Activated CD4-positive, alpha-beta T cell treated with anti-CD3 and anti-CD28 coated beads for 36 hours (primary cell): Measurements from ENCODE around the gene KIF25. TPM values are rescaled to one million over a fixed set of nuclear protein-coding genes. Genes with fewer than 3 reads are reported as not detected.
"Not testable (repeated sequence)": the region's sequence is repeated elsewhere in the genome, so short reads cannot be mapped to it uniquely, and the experiment has no call there.

ENCODE experiments used
- ATAC-seq: fragments of 200-7000 bp; cut with Tn5 transposase; one replicate; pipeline ENCODE4 v1.10.0; 2021; ENCODE audit warnings: mild to moderate bottlenecking, moderate library complexity
- CTCF ChIA-PET: fragments of 350-600 bp; sonication (Branson Sonifier 250); formaldehyde crosslinking; loops from one replicate; lab custom pipeline; 2021; ENCODE audit warnings: antibody characterized with exemption; lab: Charles Lee
- POLR2A ChIA-PET: fragments of 350-600 bp; sonication (Branson Sonifier 250); formaldehyde crosslinking; loops from one replicate; lab custom pipeline; 2021; ENCODE audit warnings: antibody characterized with exemption, inconsistent platforms; lab: Charles Lee
- DNase-seq: peaks from one replicate; pipeline ENCODE4 v3.0.0-alpha.2; 2020
- H3K27ac Mint-ChIP-seq: one replicate; pipeline ENCODE4 v1.8.0; 2021; ENCODE audit warnings: mixed read lengths
- H3K27me3 Mint-ChIP-seq: one replicate; pipeline ENCODE4 v1.8.0; 2021; ENCODE audit warnings: mixed read lengths
- H3K36me3 Mint-ChIP-seq: one replicate; pipeline ENCODE4 v1.8.0; 2021; ENCODE audit warnings: low read depth, mixed read lengths
- H3K4me1 Mint-ChIP-seq: one replicate; pipeline ENCODE4 v1.8.0; 2021; ENCODE audit warnings: mixed read lengths
- H3K4me3 Mint-ChIP-seq: one replicate; pipeline ENCODE4 v1.8.0; 2021; ENCODE audit warnings: mild to moderate bottlenecking, moderate library complexity, mixed read lengths
- H3K9me3 Mint-ChIP-seq: one replicate; pipeline ENCODE4 v1.8.0; 2021; ENCODE audit warnings: low read depth, mixed read lengths
- intact Hi-C, 2 experiments: fragments of 100-400 bp; cut with DNase I in 1 of 2; cut with micrococcal nuclease in 1 of 2; formaldehyde crosslinking; loops; one replicate each; pipeline versions ENCODE4 v1.14.2 to v1.15.1; 2022 to 2024; cut with DNase I, micrococcal nuclease
- total RNA-seq, 2 experiments: library from RNA; stranded (reverse); gene quantifications; one replicate each; pipeline ENCODE4 v1.2.3, GENCODE V29; 2021

The KIF25 gene
- total RNA-seq, 2 experiments from 2014 or later = not detected

DNA sequence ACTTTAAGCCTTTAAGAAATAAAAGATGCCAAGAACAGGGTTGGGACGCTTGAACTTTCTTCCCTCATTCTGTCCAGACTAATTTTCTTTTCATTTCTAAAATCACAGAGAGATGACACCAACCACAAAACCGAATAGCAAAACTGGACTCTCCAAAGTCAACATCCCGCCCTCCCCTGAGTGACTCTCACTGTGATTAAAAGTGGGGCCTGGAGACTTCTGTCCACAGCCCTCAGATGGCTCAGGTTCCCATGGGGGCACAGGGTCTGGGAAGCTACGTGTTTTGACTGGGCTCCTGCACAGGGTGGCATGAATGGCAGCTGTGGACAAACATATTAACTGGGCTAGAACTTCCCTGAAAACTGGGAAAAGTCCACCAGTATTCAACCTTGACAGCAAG, 75.3 kb downstream of the KIF25 start:
- intact Hi-C loops = no loop called here
- ChIA-PET CTCF (no interaction called here), POLR2A (no interaction called here)
- Mint-ChIP-seq H3K4me1 (no peaks in the 10 kb centered on the region), H3K27ac (no peak overlapping the region), H3K36me3 (no peaks in the 10 kb centered on the region), H3K9me3 (no peaks in the 10 kb centered on the region), H3K4me3 (no peak overlapping the region), H3K27me3 (no peaks in the 10 kb centered on the region)
- DNase-seq (no peak), ATAC-seq (no peak)

DNA sequence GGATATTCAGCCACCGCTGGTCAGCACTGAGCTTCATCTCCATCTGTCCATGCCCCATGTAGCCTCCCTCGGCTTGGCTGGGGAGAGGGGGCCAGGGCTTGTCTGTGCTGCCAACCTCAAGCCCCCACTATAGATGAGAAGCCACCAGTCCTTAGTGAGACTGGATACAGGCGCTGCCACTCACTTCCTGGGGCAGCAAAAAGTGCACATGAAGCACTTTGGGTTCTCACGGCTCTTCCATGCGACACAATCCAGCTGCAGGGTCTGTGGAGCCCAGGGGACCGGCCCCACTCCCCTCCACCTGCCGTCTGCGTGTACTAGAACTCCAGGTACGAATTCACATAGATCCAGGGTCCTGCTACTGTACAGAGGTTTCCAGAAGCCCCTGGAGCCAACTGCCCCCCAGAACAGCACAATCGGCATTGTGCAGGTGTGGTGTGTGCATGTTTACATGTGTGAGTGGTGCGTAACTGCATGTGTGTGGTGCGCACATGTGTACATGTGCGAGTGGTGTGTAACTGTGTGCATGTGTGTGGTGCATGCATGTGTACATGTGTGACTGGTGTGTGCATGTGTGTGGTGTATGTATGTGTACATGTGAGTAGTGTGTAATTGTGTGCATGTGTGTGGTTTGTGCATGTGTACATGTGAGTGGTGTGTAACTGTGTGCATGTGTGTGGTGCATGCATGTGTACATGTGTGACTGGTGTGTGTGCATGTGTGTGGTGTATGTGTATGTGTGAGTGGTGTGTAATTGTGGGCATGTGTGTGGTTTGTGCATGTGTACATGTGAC, 76.7 kb downstream of the KIF25 start:
- no peak for ATAC-seq
- H3K4me1 Mint-ChIP-seq = no peaks in the 10 kb centered on the region
- no peaks in the 10 kb centered on the region for H3K9me3 Mint-ChIP-seq
- no peak overlapping the region for H3K27ac Mint-ChIP-seq
- ChIA-PET CTCF (no interaction called here), POLR2A (no interaction called here)
- no peak overlapping the region for H3K4me3 Mint-ChIP-seq
- intact Hi-C loops = no loop called here
- no peaks in the 10 kb centered on the region for H3K36me3 Mint-ChIP-seq
- no peak for DNase-seq
- no peaks in the 10 kb centered on the region for H3K27me3 Mint-ChIP-seq

DNA sequence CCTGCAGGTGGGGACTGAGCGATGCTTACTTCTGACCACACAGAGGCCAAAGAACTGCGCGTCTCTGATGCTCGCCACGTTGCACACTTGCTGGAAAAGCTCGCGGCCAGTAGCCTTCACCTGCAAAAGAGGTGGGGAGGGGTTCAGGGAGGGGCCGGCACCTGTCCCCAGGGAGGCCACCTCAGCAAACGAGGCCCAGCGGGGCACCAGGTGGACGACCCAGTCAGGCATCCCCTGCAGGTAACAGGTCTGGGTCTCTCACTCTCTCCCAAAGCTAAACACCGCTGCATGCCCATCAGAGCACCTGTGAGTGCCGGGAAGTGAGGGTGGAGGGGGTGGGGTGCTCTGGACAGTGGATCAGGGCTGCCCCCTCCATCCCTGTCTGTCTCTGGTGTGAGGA, 77.7 kb downstream of the KIF25 start:
- Mint-ChIP-seq H3K4me3 (no peak overlapping the region), H3K9me3 (no peaks in the 10 kb centered on the region), H3K4me1 (no peaks in the 10 kb centered on the region), H3K27me3 (no peaks in the 10 kb centered on the region), H3K27ac (no peak overlapping the region), H3K36me3 (no peaks in the 10 kb centered on the region)
- ATAC-seq = no peak
- ChIA-PET POLR2A (no interaction called here), CTCF (no interaction called here)
- intact Hi-C loops = no loop called here
- DNase-seq = no peak

DNA sequence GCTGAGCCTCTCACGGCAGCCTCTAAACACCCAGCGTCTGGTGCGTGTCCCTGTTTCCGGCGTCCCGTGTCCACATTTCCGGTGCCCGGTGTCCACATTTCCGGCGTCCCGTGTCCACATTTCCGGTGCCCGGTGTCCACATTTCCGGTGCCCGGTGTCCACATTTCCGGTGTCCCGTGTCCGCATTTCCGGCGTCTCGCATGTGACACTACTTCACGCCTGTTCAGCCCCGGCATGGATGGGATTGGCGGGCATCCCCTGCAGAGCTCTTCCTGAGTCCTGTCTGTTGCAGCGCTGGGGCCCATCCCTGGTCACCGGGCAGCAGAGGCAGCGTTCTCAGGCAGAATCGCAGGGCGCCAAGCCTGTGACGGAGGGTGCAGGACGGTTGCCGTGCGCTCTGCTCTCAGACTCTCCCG, 78.3 kb downstream of the KIF25 start:
- no peaks in the 10 kb centered on the region for H3K36me3 Mint-ChIP-seq
- CTCF ChIA-PET = no interaction called here

DNA sequence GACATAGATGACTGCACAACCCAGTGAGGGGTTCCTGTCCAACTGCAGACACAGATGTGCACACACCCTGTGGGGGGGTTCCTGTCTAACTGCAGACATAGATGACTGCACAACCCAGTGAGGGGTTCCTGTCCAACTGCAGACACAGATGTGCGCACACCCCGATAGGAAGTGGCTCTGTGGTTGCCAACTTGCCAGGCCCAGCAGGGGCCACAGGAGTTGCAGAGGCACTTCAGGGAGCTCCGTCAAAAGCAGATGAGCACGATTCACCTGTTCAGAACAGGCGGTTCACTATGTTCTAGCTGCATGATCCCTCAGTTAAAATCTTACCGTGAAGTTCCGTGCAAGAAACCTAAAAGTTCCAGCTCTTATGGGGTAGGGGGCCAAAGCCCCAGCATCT, 79.9 kb downstream of the KIF25 start:
- POLR2A ChIA-PET, intact Hi-C loops, ATAC-seq, H3K9me3 Mint-ChIP-seq, H3K36me3 Mint-ChIP-seq, H3K27ac Mint-ChIP-seq, H3K4me3 Mint-ChIP-seq, DNase-seq, H3K27me3 Mint-ChIP-seq, H3K4me1 Mint-ChIP-seq: not testable (repeated sequence)
- CTCF ChIA-PET = interaction anchor here (0.7 kb wide), 1 partner anchor 151 kb away, joined by 3 read pairs; no protein-coding TSS in a partner anchor

More for the DNA sequence above, 78.3 kb downstream of the KIF25 start:
- DNase-seq = no peak
- Mint-ChIP-seq H3K27me3 (no peaks in the 10 kb centered on the region), H3K4me1 (no peaks in the 10 kb centered on the region), H3K27ac (no peak overlapping the region), H3K4me3 (no peak overlapping the region), H3K9me3 (no peaks in the 10 kb centered on the region)
- no peak for ATAC-seq
- POLR2A ChIA-PET = no interaction called here
- intact Hi-C loops = no loop called here

DNA sequence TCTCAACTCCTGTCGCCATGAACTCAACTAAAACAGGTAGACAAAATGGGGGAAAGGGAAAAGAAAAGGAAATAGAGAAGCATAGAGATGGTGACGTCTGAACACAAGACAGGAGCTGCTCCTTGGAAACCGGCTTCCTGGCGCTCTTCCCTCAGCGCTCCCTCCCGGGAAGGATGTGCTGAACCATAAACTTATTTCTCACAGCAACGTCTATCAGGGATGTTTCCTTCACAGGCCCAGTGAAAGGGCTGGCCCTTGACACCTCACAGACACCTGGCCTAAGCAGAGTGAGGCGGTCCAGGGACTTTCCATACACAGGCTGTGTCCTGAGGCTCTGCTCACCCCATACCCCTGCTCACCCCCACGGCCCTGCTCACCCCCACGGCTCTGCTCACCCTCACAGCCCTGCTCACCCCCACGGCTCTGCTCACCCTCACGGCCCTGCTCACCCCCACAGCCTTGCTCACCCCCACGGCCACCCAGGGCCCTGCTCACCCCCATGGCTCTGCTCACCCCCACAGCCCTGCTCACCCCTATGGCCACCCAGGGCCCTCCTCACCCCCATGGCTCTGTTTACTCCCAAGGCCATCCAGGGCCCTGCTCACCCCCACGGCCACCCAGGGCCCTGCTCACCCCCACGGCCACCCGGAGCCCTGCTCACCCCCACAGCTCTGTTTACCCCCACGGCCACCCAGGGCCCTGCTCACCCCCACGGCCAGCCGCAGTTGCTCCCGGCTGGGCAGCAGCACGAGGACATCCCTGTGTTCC, 80.9 kb downstream of the KIF25 start:
- no peak overlapping the region for H3K27ac Mint-ChIP-seq

DNA sequence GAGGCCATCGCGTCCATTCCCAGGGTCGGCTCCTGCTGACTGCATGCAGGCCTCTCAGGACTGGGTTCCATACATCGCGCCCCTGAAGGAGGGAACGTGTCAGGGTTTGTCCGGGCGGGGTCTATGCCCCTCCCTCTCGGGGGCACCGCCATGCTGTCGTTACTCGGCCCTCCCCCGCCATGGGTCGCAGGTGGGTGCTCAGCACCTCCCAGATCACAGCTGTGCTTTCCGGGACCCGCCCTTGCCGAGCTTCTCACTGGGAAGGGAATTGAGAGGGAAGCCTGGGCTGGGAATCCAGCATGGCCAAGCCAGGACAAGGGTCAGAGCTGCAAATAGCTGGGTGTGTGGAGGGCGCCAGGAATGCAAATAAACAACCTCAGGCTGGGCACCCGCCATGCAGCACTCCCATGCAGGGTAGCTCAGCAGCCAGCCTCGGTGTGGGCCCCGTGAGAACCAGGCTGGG, 81.5 kb downstream of the KIF25 start, which contains the start of gene FRMD1:
TSS of gene FRMD1 (minus strand) at position 270 of the 463 bp plus-strand sequence. CDS start at position 152, 118 bp downstream.
- DNase-seq (no peak), ATAC-seq (no peak)
- POLR2A ChIA-PET = no interaction called here
- H3K27ac Mint-ChIP-seq = no peak within 1 kb of the TSS
- CTCF ChIA-PET = no interaction called here
- intact Hi-C loops = no loop called here
- no peaks in the 10 kb centered on the region for H3K9me3 Mint-ChIP-seq
- no peak within 1 kb of the TSS for H3K4me3 Mint-ChIP-seq
- no peaks in the 10 kb centered on the region for H3K27me3 Mint-ChIP-seq
- H3K36me3 Mint-ChIP-seq = no peaks in the 10 kb centered on the region
- H3K4me1 Mint-ChIP-seq = no peaks in the 10 kb centered on the region

More for the DNA sequence above, 80.9 kb downstream of the KIF25 start:
- H3K9me3 Mint-ChIP-seq = no peaks in the 10 kb centered on the region
- ATAC-seq (no peak), DNase-seq (no peak)
- ChIA-PET CTCF (interaction anchor here (0.7 kb wide), 1 partner anchor 150 kb away, joined by 3 read pairs; no protein-coding TSS in a partner anchor), POLR2A (no interaction called here)
- no peaks in the 10 kb centered on the region for H3K36me3 Mint-ChIP-seq
- H3K27me3 Mint-ChIP-seq = no peaks in the 10 kb centered on the region
- H3K4me3 Mint-ChIP-seq = no peak overlapping the region
- no peaks in the 10 kb centered on the region for H3K4me1 Mint-ChIP-seq
- intact Hi-C loops = no loop called here

DNA sequence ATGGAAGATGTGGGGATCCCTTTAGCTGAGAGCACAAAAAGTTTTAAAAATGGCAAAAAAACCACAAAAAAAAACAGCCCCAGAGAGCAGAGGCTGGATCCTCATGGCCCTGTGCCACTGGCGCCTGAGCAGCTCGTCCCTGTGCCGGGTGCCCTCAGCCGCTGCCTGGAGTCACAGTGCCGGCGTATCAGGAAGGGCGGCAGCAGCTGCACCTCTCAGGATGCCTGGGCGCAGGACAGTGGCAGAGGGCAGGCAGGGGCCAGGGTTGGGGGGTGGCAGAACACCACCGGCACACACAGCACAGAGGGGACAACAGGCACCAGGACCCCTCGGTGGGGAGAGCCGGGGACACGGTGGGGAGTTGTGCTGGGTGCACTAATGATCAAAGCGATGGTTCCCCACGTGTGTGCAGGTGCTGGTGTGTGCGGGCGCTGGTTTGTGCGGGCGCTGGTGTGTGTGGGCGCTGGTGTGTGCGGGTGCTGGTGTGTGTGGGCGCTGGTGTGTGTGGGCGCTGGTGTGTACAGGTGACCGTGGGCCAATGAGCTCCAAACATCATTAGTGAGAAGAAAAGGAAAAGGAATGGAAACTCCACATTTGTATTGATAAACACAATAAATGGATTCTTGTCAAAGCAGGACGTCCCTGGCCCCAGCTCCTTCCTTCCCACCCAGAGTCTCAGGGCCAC, 83.1 kb downstream of the KIF25 start:
- no peaks in the 10 kb centered on the region for H3K27me3 Mint-ChIP-seq
- H3K4me1 Mint-ChIP-seq = no peaks in the 10 kb centered on the region
- no peak overlapping the region for H3K27ac Mint-ChIP-seq
- ATAC-seq = no peak
- ChIA-PET POLR2A (no interaction called here), CTCF (no interaction called here)
- intact Hi-C loops = no loop called here
- H3K4me3 Mint-ChIP-seq = no peak overlapping the region
- no peak for DNase-seq
- H3K36me3 Mint-ChIP-seq = no peaks in the 10 kb centered on the region
- H3K9me3 Mint-ChIP-seq = no peaks in the 10 kb centered on the region

DNA sequence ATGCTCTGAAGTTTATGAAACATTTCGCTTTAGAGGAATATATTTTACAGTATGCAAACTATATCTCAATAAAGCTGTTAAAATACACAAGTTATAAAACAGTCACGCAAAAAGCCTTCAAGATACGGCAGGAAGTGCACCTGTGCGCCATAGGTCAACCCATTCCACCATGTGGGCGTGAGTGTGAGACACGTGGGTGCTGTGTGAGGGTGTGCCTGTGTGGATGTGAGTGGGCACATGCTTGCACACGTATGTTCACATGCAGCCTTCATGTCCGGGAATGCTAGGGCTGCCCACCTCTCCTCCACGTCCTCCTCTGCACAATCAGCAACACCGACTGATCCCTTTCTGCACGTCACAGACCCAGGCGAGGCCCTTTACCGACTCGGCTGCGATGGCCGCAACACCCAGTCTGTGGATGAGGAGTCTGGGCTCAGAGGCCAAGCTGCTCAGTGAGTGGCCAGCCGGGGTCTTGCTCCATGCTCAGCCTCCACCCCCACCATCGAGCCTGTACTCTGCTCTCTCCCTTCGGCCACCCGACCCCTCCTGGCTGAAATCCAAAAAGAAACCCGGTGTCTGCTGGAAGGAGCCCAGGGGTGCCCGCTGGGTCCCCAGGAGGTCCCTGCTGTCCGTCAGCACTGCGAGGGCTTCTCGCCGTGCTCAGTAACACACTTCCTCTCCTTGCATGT, 84.5 kb downstream of the KIF25 start:
- Mint-ChIP-seq H3K4me1 (no peaks in the 10 kb centered on the region), H3K4me3 (no peak overlapping the region), H3K27me3 (no peaks in the 10 kb centered on the region), H3K9me3 (no peaks in the 10 kb centered on the region), H3K36me3 (no peaks in the 10 kb centered on the region), H3K27ac (no peak overlapping the region)
- DNase-seq (no peak), ATAC-seq (no peak)
- ChIA-PET POLR2A (no interaction called here), CTCF (interaction anchor here (0.6 kb wide), 1 partner anchor 1286 kb away, joined by 3 read pairs; no protein-coding TSS in a partner anchor)
- intact Hi-C loops = no loop called here

DNA sequence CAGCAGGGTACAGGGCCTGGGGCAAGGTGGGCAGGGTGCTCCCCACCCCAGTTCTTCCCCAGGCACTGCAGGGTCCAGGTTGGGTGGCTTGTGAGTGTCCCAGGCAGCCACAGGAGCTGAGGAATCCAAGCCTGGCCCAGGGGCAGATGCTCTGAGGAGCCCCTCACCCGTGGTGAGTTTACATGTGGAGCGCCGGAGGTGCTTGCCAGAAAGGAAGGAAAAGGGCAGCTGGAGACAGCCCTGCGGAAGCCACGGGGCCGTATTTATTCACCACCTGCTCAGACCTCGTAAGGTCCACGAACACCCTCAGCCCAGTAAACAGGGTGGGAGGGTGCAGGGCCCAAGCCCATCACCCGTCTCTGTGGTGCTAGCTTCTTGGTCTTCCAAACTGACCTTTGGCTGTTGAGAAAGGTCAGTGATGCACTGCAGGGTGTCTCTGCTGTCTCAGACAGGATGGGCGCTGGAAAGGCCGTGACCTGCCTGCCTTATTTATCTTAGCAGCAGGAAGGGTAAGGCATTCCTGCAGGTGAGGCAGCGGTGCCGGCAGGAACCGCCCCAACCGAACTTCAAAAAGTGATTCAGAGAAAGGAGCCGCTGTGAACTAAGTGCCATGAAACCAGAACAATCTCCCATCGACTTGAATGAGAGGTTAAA, 85.5 kb downstream of the KIF25 start:
- no peaks in the 10 kb centered on the region for H3K36me3 Mint-ChIP-seq
- no peaks in the 10 kb centered on the region for H3K27me3 Mint-ChIP-seq
- intact Hi-C loops = no loop called here
- H3K27ac Mint-ChIP-seq = no peak overlapping the region
- H3K4me1 Mint-ChIP-seq = no peaks in the 10 kb centered on the region
- H3K9me3 Mint-ChIP-seq = no peaks in the 10 kb centered on the region
- ATAC-seq (no peak), DNase-seq (no peak)
- ChIA-PET POLR2A (no interaction called here), CTCF (no interaction called here)
- H3K4me3 Mint-ChIP-seq = no peak overlapping the region

DNA sequence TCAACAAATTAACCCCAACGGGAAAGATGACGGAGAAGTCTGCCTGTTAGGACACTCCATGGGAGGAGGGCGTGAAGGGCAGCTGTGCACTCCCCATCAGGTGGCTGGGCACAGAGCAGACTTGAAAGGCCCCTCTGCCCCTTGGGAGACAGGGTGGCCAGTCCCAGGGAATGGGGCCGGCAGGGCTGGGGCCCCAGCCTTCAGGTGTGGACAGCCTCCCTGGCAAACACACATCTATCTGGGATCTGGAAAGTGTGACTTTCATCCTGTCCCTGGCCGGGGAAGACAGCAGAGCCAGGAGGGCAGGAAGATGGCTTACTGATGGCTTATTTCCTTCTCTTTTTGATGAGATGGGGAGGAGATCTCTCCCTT, 86.0 kb downstream of the KIF25 start:
- no peak overlapping the region for H3K27ac Mint-ChIP-seq
- H3K9me3 Mint-ChIP-seq = no peaks in the 10 kb centered on the region
- no peaks in the 10 kb centered on the region for H3K27me3 Mint-ChIP-seq
- DNase-seq (no peak), ATAC-seq (no peak)
- no peaks in the 10 kb centered on the region for H3K4me1 Mint-ChIP-seq
- CTCF ChIA-PET = no interaction called here
- POLR2A ChIA-PET = no interaction called here
- no peaks in the 10 kb centered on the region for H3K36me3 Mint-ChIP-seq
- intact Hi-C loops = no loop called here
- no peak overlapping the region for H3K4me3 Mint-ChIP-seq
